K562 treated with DMSO at 1 percent for 48 hours (cell line): ENCODE results near the gene POU4F2. TPM values are rescaled to one million over a fixed set of nuclear protein-coding genes. Genes with fewer than 3 reads are reported as not detected.

ENCODE experiments used
- total RNA-seq: library from RNA; unstranded; fragments of 300-600 nt; gene quantifications from 2 replicates; pipeline ENCODE4 v1.2.3, GENCODE V29; 2022; ENCODE audit warnings: low replicate concordance; ENCODE audit errors: extremely low read depth

The POU4F2 gene, protein sequence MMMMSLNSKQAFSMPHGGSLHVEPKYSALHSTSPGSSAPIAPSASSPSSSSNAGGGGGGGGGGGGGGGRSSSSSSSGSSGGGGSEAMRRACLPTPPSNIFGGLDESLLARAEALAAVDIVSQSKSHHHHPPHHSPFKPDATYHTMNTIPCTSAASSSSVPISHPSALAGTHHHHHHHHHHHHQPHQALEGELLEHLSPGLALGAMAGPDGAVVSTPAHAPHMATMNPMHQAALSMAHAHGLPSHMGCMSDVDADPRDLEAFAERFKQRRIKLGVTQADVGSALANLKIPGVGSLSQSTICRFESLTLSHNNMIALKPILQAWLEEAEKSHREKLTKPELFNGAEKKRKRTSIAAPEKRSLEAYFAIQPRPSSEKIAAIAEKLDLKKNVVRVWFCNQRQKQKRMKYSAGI
- total RNA-seq: not detected in 2 replicates

DNA sequence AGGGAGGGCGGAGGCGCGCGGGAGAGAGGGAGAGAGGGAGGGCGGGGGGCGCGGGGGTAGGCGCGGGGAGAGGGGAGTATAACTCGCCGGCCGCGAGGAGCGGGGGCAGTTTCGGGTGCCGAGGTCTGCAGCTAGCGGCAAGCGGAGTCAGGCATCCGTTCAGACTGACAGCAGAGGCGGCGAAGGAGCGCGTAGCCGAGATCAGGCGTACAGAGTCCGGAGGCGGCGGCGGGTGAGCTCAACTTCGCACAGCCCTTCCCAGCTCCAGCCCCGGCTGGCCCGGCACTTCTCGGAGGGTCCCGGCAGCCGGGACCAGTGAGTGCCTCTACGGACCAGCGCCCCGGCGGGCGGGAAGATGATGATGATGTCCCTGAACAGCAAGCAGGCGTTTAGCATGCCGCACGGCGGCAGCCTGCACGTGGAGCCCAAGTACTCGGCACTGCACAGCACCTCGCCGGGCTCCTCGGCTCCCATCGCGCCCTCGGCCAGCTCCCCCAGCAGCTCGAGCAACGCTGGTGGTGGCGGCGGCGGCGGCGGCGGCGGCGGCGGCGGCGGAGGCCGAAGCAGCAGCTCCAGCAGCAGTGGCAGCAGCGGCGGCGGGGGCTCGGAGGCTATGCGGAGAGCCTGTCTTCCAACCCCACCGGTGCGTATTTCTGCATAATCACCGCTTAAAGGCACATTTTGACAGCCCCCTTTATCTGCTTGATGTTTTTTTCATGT, at the start of gene POU4F2:
POU4F2 (plus strand) TSS at position 108 of the 720 bp plus-strand sequence; CDS start at position 356, 248 bp downstream.

Other genes starting within 250 kb of the POU4F2 start
- not detected in 2 replicates for gene SLC10A7, start 117.0 kb upstream of the POU4F2 start, total RNA-seq